Astrocyte (in vitro differentiated cells and primary cell): Measurements from ENCODE around the gene FAT1. TPM values are rescaled to one million over a fixed set of nuclear protein-coding genes. Genes with fewer than 3 reads are reported as not detected.
"Not testable (repeated sequence)": the region's sequence is repeated elsewhere in the genome, so short reads cannot be mapped to it uniquely, and the experiment has no call there.

Experiments
- DNase-seq: peaks from one replicate; pipeline ENCODE4 v3.0.0-alpha.2; 2010; ENCODE audit warnings: low read depth
- FAIRE-seq: peaks from 2 replicates; lab custom pipeline; 2011; peaks lifted over from hg19 to GRCh38; lab: Jason Lieb, UNC
- H2AFZ ChIP-seq: 2 replicates; pipeline ENCODE4 v1.6.0; 2012; ENCODE audit warnings: low read depth, low read length, inconsistent platforms
- H3K27ac ChIP-seq: 2 replicates; pipeline ENCODE4 v1.5.1; 2011; ENCODE audit warnings: low read depth, low read length, inconsistent platforms
- H3K27me3 ChIP-seq: 2 replicates; pipeline ENCODE4 v1.6.0; 2011; ENCODE audit warnings: low read length, inconsistent platforms; ENCODE audit not compliant: insufficient read depth
- H3K36me3 ChIP-seq: 2 replicates; pipeline ENCODE4 v1.5.1; 2011; ENCODE audit warnings: low read length, inconsistent platforms; ENCODE audit not compliant: insufficient read depth
- H3K4me1 ChIP-seq: 2 replicates; pipeline ENCODE4 v1.5.1; 2011; ENCODE audit warnings: low read length, inconsistent platforms; ENCODE audit not compliant: insufficient read depth
- H3K4me2 ChIP-seq: 2 replicates; pipeline ENCODE4 v1.6.0; 2012; ENCODE audit warnings: low read length, inconsistent platforms
- H3K4me3 ChIP-seq: 2 replicates; pipeline ENCODE4 v1.5.1; 2011; ENCODE audit warnings: low read depth, mild to moderate bottlenecking, low read length, inconsistent platforms; ENCODE audit not compliant: insufficient read depth
- H3K79me2 ChIP-seq: 2 replicates; pipeline ENCODE4 v1.6.0; 2012; ENCODE audit warnings: mild to moderate bottlenecking, low read length, inconsistent platforms; ENCODE audit not compliant: insufficient read depth
- H3K9ac ChIP-seq: 2 replicates; pipeline ENCODE4 v1.6.0; 2012; ENCODE audit warnings: mild to moderate bottlenecking, low read length, inconsistent platforms
- H3K9me3 ChIP-seq: 2 replicates; pipeline ENCODE4 v1.5.1; 2012; ENCODE audit warnings: low read depth, mild to moderate bottlenecking, low read length, inconsistent platforms; ENCODE audit not compliant: insufficient read depth
- H4K20me1 ChIP-seq: 2 replicates; pipeline ENCODE4 v1.6.0; 2012; ENCODE audit warnings: low read length, inconsistent platforms; ENCODE audit not compliant: insufficient read depth
- H3K27ac Mint-ChIP-seq: one replicate; pipeline ENCODE4 v1.8.0; 2021; ENCODE audit warnings: mild to moderate bottlenecking, mixed read lengths; ENCODE audit not compliant: unreplicated experiment
- H3K27me3 Mint-ChIP-seq: one replicate; pipeline ENCODE4 v1.8.0; 2021; ENCODE audit warnings: low read depth, mixed read lengths; ENCODE audit not compliant: unreplicated experiment
- H3K36me3 Mint-ChIP-seq: one replicate; pipeline ENCODE4 v1.8.0; 2021; ENCODE audit warnings: low read depth, mixed read lengths; ENCODE audit not compliant: unreplicated experiment
- H3K4me1 Mint-ChIP-seq: one replicate; pipeline ENCODE4 v1.8.0; 2021; ENCODE audit warnings: low read depth, mixed read lengths; ENCODE audit not compliant: unreplicated experiment
- H3K4me3 Mint-ChIP-seq: one replicate; pipeline ENCODE4 v1.8.0; 2021; ENCODE audit warnings: mild to moderate bottlenecking, moderate library complexity, mixed read lengths; ENCODE audit not compliant: unreplicated experiment
- H3K9me3 Mint-ChIP-seq: one replicate; pipeline ENCODE4 v1.8.0; 2021; ENCODE audit warnings: mild to moderate bottlenecking, mixed read lengths; ENCODE audit not compliant: unreplicated experiment
- EZH2 ChIP-seq: IDR thresholded peaks from 2 replicates; pipeline ENCODE4 v1.6.1; 2012; ENCODE audit warnings: mild to moderate bottlenecking, low read length, inconsistent platforms; ENCODE audit not compliant: insufficient read depth
- total RNA-seq: library from RNA; stranded (reverse); gene quantifications from 2 replicates; pipeline ENCODE4 v1.2.1, GENCODE V29; 2021
- TF ChIP-seq, protein P1 (sequence below): IDR thresholded peaks from 2 replicates; pipeline ENCODE4 v1.5.1; 2011; ENCODE audit warnings: low read depth, mild to moderate bottlenecking, inconsistent platforms, low read length, moderate library complexity; ENCODE audit not compliant: insufficient read depth

Gene FAT1
- total RNA-seq, 1 donor from 2014 or later = 590 TPM

DNA sequence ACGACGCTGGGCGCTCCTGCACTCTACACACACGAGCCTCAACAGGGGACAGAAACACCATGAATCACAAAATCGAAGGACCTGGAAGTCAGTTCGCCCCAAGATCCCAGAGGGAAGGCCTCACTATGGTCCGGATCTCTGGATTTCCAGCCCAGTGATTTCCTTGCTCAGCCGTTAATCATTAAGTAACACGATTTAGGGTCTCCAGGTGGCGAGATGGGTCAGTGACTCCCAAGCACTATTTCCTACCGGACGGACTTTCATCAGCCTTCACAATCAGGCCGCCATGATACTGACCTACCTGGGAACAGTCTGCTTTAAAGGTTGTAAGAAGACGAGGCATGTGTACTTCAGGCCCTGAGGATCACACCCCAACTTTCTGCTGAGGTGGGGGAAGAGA is 63.7 kb downstream of the FAT1 start:
- Histone ChIP-seq H2AFZ (no peak overlapping the region), H3K4me3 (no peak overlapping the region), H3K9ac (no peak overlapping the region), H3K4me2 (no peak overlapping the region), H4K20me1 (peaks cover 91% of the 10 kb centered on the region), H3K27me3 (no peaks in the 10 kb centered on the region), H3K79me2 (peaks cover 84% of the 10 kb centered on the region), H3K36me3 (peaks cover 26% of the 10 kb centered on the region), H3K9me3 (no peaks in the 10 kb centered on the region), H3K27ac (no peak overlapping the region), H3K4me1 (peaks cover 10% of the 10 kb centered on the region)
- Mint-ChIP-seq H3K4me1 (peaks cover 14% of the 10 kb centered on the region), H3K4me3 (no peak overlapping the region), H3K9me3 (peaks cover 1% of the 10 kb centered on the region), H3K36me3 (peaks cover 26% of the 10 kb centered on the region), H3K27ac (peak overlapping the region; percentile 56), H3K27me3 (no peaks in the 10 kb centered on the region)
- DNase-seq (no peak), FAIRE-seq (no peak)
- TF ChIP-seq, protein P1, sequence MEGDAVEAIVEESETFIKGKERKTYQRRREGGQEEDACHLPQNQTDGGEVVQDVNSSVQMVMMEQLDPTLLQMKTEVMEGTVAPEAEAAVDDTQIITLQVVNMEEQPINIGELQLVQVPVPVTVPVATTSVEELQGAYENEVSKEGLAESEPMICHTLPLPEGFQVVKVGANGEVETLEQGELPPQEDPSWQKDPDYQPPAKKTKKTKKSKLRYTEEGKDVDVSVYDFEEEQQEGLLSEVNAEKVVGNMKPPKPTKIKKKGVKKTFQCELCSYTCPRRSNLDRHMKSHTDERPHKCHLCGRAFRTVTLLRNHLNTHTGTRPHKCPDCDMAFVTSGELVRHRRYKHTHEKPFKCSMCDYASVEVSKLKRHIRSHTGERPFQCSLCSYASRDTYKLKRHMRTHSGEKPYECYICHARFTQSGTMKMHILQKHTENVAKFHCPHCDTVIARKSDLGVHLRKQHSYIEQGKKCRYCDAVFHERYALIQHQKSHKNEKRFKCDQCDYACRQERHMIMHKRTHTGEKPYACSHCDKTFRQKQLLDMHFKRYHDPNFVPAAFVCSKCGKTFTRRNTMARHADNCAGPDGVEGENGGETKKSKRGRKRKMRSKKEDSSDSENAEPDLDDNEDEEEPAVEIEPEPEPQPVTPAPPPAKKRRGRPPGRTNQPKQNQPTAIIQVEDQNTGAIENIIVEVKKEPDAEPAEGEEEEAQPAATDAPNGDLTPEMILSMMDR = no peak
- TF ChIP-seq EZH2 = no peak

DNA sequence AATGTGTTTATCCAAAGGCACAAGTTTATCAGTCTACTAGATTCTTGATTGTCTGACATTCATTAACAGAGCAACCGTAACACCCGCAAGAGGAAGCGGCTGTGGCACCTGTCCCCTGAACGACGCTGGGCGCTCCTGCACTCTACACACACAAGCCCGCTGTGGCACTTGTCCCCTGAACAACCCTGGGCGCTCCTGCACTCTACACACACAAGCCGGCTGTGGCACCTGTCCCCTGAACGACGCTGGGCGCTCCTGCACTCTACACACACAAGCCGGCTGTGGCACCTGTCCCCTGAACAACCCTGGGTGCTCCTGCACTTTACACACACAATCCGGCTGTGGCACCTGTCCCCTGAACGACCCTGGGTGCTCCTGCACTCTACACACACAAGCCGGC is 64.2 kb downstream of the FAT1 start:
- H4K20me1 ChIP-seq = peaks cover 91% of the 10 kb centered on the region
- H3K4me3 ChIP-seq, H3K4me1 ChIP-seq, H3K4me2 ChIP-seq, H3K27ac ChIP-seq, H3K27me3 Mint-ChIP-seq, H2AFZ ChIP-seq, H3K4me3 Mint-ChIP-seq, H3K27ac Mint-ChIP-seq, H3K9me3 Mint-ChIP-seq, DNase-seq, H3K9ac ChIP-seq, H3K27me3 ChIP-seq, H3K9me3 ChIP-seq, FAIRE-seq: not testable (repeated sequence)
- H3K79me2 ChIP-seq = peaks cover 84% of the 10 kb centered on the region
- Mint-ChIP-seq H3K4me1 (peaks cover 14% of the 10 kb centered on the region), H3K36me3 (peaks cover 30% of the 10 kb centered on the region)
- H3K36me3 ChIP-seq = peaks cover 26% of the 10 kb centered on the region

DNA sequence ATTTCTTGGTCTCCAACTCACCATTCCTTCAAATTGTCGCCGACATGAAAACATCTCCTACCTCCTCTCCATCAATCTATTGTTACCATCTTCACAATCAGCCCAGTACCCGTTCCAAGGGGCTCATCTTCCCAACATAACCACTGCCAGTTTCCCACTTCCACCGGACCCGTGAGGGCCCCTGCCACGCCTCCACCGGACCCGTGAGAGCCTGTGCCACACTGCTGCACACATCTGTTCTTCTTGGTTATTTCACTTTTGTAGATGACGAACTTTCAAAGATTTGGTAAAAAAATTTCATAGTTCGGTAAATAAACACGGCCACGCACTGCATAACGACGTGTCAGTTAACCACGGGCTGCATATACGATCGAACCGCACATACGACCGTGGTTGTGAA is 65.0 kb downstream of the FAT1 start:
- DNase-seq (no peak), FAIRE-seq (no peak)
- peaks cover 10% of the 10 kb centered on the region for H3K4me1 ChIP-seq
- peaks cover 91% of the 10 kb centered on the region for H4K20me1 ChIP-seq
- no peaks in the 10 kb centered on the region for H3K27me3 ChIP-seq
- H3K9me3 Mint-ChIP-seq = peaks cover 1% of the 10 kb centered on the region
- peaks cover 23% of the 10 kb centered on the region for H3K36me3 ChIP-seq
- peak overlapping the region; percentile 5 for H3K27ac Mint-ChIP-seq
- H3K9ac ChIP-seq = no peak overlapping the region
- H3K79me2 ChIP-seq = peaks cover 84% of the 10 kb centered on the region
- peaks cover 14% of the 10 kb centered on the region for H3K4me1 Mint-ChIP-seq
- H3K4me3 ChIP-seq = no peak overlapping the region
- no peaks in the 10 kb centered on the region for H3K27me3 Mint-ChIP-seq
- TF ChIP-seq, protein P1 = no peak
- no peak for TF ChIP-seq EZH2
- H3K4me3 Mint-ChIP-seq = peak overlapping the region; percentile 3
- H3K27ac ChIP-seq = no peak overlapping the region
- no peak overlapping the region for H3K4me2 ChIP-seq
- H3K36me3 Mint-ChIP-seq = peaks cover 33% of the 10 kb centered on the region
- no peak overlapping the region for H2AFZ ChIP-seq
- H3K9me3 ChIP-seq = no peaks in the 10 kb centered on the region
